Tibial artery (tissue), 4 donors: ENCODE measurements around the gene PCSK2.

Experiments
- DNase-seq, 2 donors: peaks; one replicate each; pipeline ENCODE4 v3.0.0-alpha.2; 2019
- H3K27ac ChIP-seq, 2 donors: fragments of 200-600 bp; sonication (generic) in 1 of 2; 1 replicate in 1 of 2; 2 replicates in 1 of 2; pipeline ENCODE4 v1.5.1; 2018 to 2019; ENCODE audit warnings: mild to moderate bottlenecking in 1 of 2
- H3K27me3 ChIP-seq, 2 donors: fragments of 200-600 bp; sonication (generic) in 1 of 2; one replicate each; pipeline versions ENCODE4 v1.5.1 to v1.6.0; 2016 to 2019
- H3K36me3 ChIP-seq, 3 donors: fragments of 200-600 bp; sonication (generic) in 2 of 3; one replicate each; pipeline ENCODE4 v1.5.1; 2016 to 2019; ENCODE audit warnings: mild to moderate bottlenecking in 2 of 3
- H3K4me1 ChIP-seq, 4 donors: fragments of 200-600 bp; sonication (generic) in 2 of 4; 1 replicate in 3 of 4; 2 replicates in 1 of 4; pipeline ENCODE4 v1.5.1; 2016 to 2019
- H3K4me3 ChIP-seq, 2 donors: fragments of 200-600 bp; sonication (generic) in 1 of 2; 1 replicate in 1 of 2; 2 replicates in 1 of 2; pipeline ENCODE4 v1.5.1; 2018 to 2019; ENCODE audit warnings: mild to moderate bottlenecking in 2 of 2
- H3K9me3 ChIP-seq, 3 donors: fragments of 200-600 bp; sonication (generic) in 1 of 3; one replicate each; pipeline ENCODE4 v1.5.1; 2016 to 2019
- intact Hi-C: fragments of 100-400 bp; cut with DNase I; formaldehyde crosslinking; loops from one replicate; pipeline ENCODE4 v1.15.0; 2023; ENCODE audit warnings: low total_unique reads
- TF ChIP-seq, protein P1 (sequence below), 2 experiments: fragments of 200-600 bp in 1 of 2; fragments of 450-650 bp in 1 of 2; IDR thresholded peaks; one replicate each; pipeline ENCODE4 v1.5.1; 2017 to 2019; ENCODE audit warnings: antibody characterized with exemption in 2 of 2, mild to moderate bottlenecking in 1 of 2, moderate library complexity in 1 of 2

The PCSK2 gene

GRCh38 chr20:17507032-17507431 is 280.2 kb downstream of the PCSK2 start:
- Histone ChIP-seq H3K4me1 (peaks cover 0 to 13% (median 10%) of the 10 kb centered on the region in 4 donors), H3K27ac (no peak overlapping the region), H3K36me3 (no peaks in the 10 kb centered on the region), H3K9me3 (no peaks in the 10 kb centered on the region), H3K4me3 (no peak overlapping the region), H3K27me3 (no peaks in the 10 kb centered on the region)
- DNase-seq, result no peak
- intact Hi-C loops, result loop anchor here (10.0 kb wide), 2 partner anchors 428 to 488 kb away; no protein-coding TSS in a partner anchor
- TF ChIP-seq, protein P1, sequence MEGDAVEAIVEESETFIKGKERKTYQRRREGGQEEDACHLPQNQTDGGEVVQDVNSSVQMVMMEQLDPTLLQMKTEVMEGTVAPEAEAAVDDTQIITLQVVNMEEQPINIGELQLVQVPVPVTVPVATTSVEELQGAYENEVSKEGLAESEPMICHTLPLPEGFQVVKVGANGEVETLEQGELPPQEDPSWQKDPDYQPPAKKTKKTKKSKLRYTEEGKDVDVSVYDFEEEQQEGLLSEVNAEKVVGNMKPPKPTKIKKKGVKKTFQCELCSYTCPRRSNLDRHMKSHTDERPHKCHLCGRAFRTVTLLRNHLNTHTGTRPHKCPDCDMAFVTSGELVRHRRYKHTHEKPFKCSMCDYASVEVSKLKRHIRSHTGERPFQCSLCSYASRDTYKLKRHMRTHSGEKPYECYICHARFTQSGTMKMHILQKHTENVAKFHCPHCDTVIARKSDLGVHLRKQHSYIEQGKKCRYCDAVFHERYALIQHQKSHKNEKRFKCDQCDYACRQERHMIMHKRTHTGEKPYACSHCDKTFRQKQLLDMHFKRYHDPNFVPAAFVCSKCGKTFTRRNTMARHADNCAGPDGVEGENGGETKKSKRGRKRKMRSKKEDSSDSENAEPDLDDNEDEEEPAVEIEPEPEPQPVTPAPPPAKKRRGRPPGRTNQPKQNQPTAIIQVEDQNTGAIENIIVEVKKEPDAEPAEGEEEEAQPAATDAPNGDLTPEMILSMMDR (IDR thresholded peaks at IDR 0.05), result no peak

DNA sequence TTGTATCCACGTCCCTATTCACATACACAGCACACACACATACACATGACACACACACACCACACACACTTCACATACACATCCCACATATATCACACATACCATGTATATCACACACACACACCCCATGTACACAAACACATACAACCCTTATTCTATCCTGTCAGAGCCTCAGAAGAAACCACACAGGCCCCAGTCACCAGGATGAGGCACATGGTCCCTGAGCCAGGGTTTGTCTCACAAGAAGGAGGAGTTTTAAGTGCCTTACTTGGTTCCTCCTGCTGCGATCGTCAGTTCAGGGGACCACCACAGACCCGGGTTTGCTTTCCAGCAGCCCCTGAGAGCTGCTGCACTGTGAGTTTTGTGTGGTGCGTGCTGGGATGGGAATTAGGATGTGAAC is 280.7 kb downstream of the PCSK2 start:
- TF ChIP-seq, protein P1 (IDR thresholded peaks at IDR 0.05), result no peak
- H3K27ac ChIP-seq, result no peak overlapping the region
- no peaks in the 10 kb centered on the region for H3K9me3 ChIP-seq
- no peaks in the 10 kb centered on the region for H3K36me3 ChIP-seq
- H3K4me3 ChIP-seq, result no peak overlapping the region
- H3K27me3 ChIP-seq, result no peaks in the 10 kb centered on the region
- DNase-seq, result no peak
- H3K4me1 ChIP-seq, result peaks cover 0 to 13% (median 10%) of the 10 kb centered on the region in 4 donors
- intact Hi-C loops, result loop anchor here (10.0 kb wide), 2 partner anchors 427 to 487 kb away; no protein-coding TSS in a partner anchor

- H3K4me1 ChIP-seq, result peaks cover 0 to 13% (median 10%) of the 10 kb centered on the region in 4 donors
- H3K27me3 ChIP-seq, result no peaks in the 10 kb centered on the region
- H3K9me3 ChIP-seq, result no peaks in the 10 kb centered on the region
- TF ChIP-seq, protein P1 (IDR thresholded peaks at IDR 0.05), result no peak
- intact Hi-C loops, result loop anchor here (10.0 kb wide), 2 partner anchors 426 to 486 kb away; no protein-coding TSS in a partner anchor
- no peak overlapping the region for H3K27ac ChIP-seq
- no peak for DNase-seq
- H3K36me3 ChIP-seq, result no peaks in the 10 kb centered on the region
- no peak overlapping the region for H3K4me3 ChIP-seq
Measured at GRCh38 chr20:17508756-17509155, 281.9 kb downstream of the PCSK2 start.

DNA sequence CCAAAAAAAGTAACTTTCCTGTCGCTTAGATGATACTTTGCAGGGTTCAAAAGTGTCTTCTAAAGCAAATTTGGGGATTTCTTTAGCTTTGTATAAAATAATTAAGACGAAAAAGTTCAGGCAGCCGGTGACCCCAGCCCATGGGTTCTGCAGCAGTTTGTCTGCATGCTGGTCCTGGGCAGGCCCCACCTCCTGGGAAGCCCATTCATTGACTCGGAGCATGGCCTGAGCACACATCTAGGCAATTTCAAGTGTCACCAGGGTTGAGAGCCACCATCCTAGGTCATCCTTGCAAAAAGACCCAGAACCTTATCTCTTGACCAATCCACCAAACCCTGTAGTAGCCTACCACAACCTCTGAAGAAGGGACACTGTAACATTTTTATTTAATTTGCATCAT is 283.7 kb downstream of the PCSK2 start:
- DNase-seq, result no peak
- TF ChIP-seq, protein P1 (IDR thresholded peaks at IDR 0.05), result no peak

GRCh38 chr20:17511401-17511800 is 284.6 kb downstream of the PCSK2 start:
- Histone ChIP-seq H3K36me3 (no peaks in the 10 kb centered on the region), H3K4me3 (no peak overlapping the region), H3K27ac (no peak overlapping the region), H3K9me3 (no peaks in the 10 kb centered on the region), H3K27me3 (no peaks in the 10 kb centered on the region), H3K4me1 (no peaks in the 10 kb centered on the region)
- DNase-seq, result no peak
- intact Hi-C loops, result no loop called here
- TF ChIP-seq, protein P1 (IDR thresholded peaks at IDR 0.05), result no peak

More for the DNA sequence above, 283.7 kb downstream of the PCSK2 start:
- no peak overlapping the region for H3K4me3 ChIP-seq
- peaks cover 0 to 2% (median under 1%) of the 10 kb centered on the region in 4 donors for H3K4me1 ChIP-seq
- H3K9me3 ChIP-seq, result no peaks in the 10 kb centered on the region
- no peak overlapping the region for H3K27ac ChIP-seq
- no peaks in the 10 kb centered on the region for H3K36me3 ChIP-seq
- intact Hi-C loops, result no loop called here
- H3K27me3 ChIP-seq, result no peaks in the 10 kb centered on the region

DNA sequence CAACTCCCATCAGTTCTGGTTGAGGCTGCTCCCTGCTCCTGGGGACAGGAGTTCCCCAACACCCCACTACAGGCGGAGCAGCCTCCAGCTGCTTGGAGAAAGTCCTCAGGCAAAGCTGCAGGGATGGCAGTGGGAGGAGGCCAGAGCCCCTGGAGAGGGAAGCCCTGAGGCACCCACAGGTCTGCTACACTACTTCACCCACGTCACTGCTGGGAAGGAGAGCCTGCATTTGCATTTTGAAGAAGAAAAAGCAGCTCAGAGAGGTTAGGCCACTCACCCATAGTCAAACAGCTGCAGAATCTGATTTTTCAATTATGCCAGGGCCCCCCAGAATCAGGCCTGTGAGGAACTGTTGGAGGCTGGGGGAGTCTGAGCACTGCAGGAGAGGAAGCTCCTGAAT is 287.1 kb downstream of the PCSK2 start:
- TF ChIP-seq, protein P1 (IDR thresholded peaks at IDR 0.05), result no peak
- no peaks in the 10 kb centered on the region for H3K9me3 ChIP-seq
- intact Hi-C loops, result no loop called here

More for the DNA sequence above, 287.1 kb downstream of the PCSK2 start:
- no peak overlapping the region for H3K27ac ChIP-seq
- H3K4me3 ChIP-seq, result no peak overlapping the region
- H3K27me3 ChIP-seq, result no peaks in the 10 kb centered on the region
- no peaks in the 10 kb centered on the region for H3K4me1 ChIP-seq
- no peak for DNase-seq
- H3K36me3 ChIP-seq, result no peaks in the 10 kb centered on the region
